LNCaP clone FGC (cell line): ENCODE data around the gene AVEN.
"Not testable (repeated sequence)": the region's sequence is repeated elsewhere in the genome, so short reads cannot be mapped to it uniquely, and the experiment has no call there.

Experiments
- DNase-seq: peaks from one replicate; pipeline ENCODE4 v3.0.0-alpha.2; 2011; ENCODE audit warnings: low read depth
- H3K4me3 ChIP-seq: 2 replicates; pipeline ENCODE4 v1.5.1; 2011; ENCODE audit warnings: mild to moderate bottlenecking, low read depth, low read length, control low read depth
- CTCF ChIP-seq: IDR thresholded peaks from 2 replicates; pipeline ENCODE4 v1.5.1; 2012; ENCODE audit warnings: mild to moderate bottlenecking; ENCODE audit not compliant: control insufficient read depth, insufficient read depth; ENCODE audit errors: extremely low read depth

Gene AVEN

GRCh38 chr15:33822479-33822878 is 216.5 kb downstream of the AVEN start:
- TF ChIP-seq CTCF = no peak
- DNase-seq = no peak
- no peak overlapping the region for H3K4me3 ChIP-seq

- H3K4me3 ChIP-seq, DNase-seq: not testable (repeated sequence)
These were observed 219.5 kb downstream of the AVEN start for GRCh38 chr15:33819499-33819898.
